ENCODE data around the gene TBC1D9B. TPM values are rescaled to one million over a fixed set of nuclear protein-coding genes. Genes with fewer than 3 reads are reported as not detected.

TBC1D9B gene
- total RNA-seq, 1 donor from 2014 or later = 142 TPM

- DNase-seq (ENCODE audit: low spot score) = no peak
These were observed 37.9 kb downstream of the TBC1D9B start for GRCh38 chr5:179869641-179870402.

- DNase-seq (ENCODE audit: low spot score) = no peak
These were observed 38.6 kb downstream of the TBC1D9B start for GRCh38 chr5:179869101-179869500.

- no peak for DNase-seq (ENCODE audit: low spot score)
These were observed 39.2 kb downstream of the TBC1D9B start for GRCh38 chr5:179868541-179868940.

GRCh38 chr5:179867476-179867875 lies 40.2 kb downstream of the TBC1D9B start:
- DNase-seq (ENCODE audit: low spot score) = no peak

GRCh38 chr5:179867079-179867465 lies 40.6 kb downstream of the TBC1D9B start:
- DNase-seq (ENCODE audit: low spot score) = no peak

- no peak for DNase-seq (ENCODE audit: low spot score)
These were observed 41.2 kb downstream of the TBC1D9B start for GRCh38 chr5:179866241-179867078.

- no peak for DNase-seq (ENCODE audit: low spot score)
These were observed 42.0 kb downstream of the TBC1D9B start for GRCh38 chr5:179865491-179866240.

GRCh38 chr5:179864686-179865085 lies 43.0 kb downstream of the TBC1D9B start:
- no peak for DNase-seq (ENCODE audit: low spot score)

GRCh38 chr5:179863449-179864085 lies 44.1 kb downstream of the TBC1D9B start:
- DNase-seq (ENCODE audit: low spot score) = no peak

- DNase-seq (ENCODE audit: low spot score) = no peak
These were observed 44.8 kb downstream of the TBC1D9B start for GRCh38 chr5:179862891-179863290.

- DNase-seq (ENCODE audit: low spot score) = no peak
These were observed 45.4 kb downstream of the TBC1D9B start for GRCh38 chr5:179862296-179862695.

- no peak for DNase-seq (ENCODE audit: low spot score)
These were observed 47.4 kb downstream of the TBC1D9B start for GRCh38 chr5:179860301-179860700.

- DNase-seq (ENCODE audit: low spot score) = peak; percentile 97
These were observed 48.9 kb downstream of the TBC1D9B start, which contains the start of gene MRNIP for GRCh38 chr5:179858586-179859427. TSS of gene MRNIP (minus strand) at chr5:179858817. CDS start at chr5:179858796, 21 bp downstream.

GRCh38 chr5:179858241-179858585 lies 49.5 kb downstream of the TBC1D9B start:
- DNase-seq (ENCODE audit: low spot score) = no peak

- DNase-seq (ENCODE audit: low spot score) = no peak
These were observed 53.3 kb downstream of the TBC1D9B start for GRCh38 chr5:179854356-179854755.

- DNase-seq (ENCODE audit: low spot score) = no peak
These were observed 54.6 kb downstream of the TBC1D9B start for GRCh38 chr5:179852993-179853547.

- no peak for DNase-seq (ENCODE audit: low spot score)
These were observed 66.1 kb downstream of the TBC1D9B start for GRCh38 chr5:179841621-179842020.

- no peak for DNase-seq (ENCODE audit: low spot score)
These were observed 66.9 kb downstream of the TBC1D9B start for GRCh38 chr5:179840766-179841165.

GRCh38 chr5:179840321-179840720 lies 67.4 kb downstream of the TBC1D9B start:
- no peak for DNase-seq (ENCODE audit: low spot score)

Data from ureter (tissue), 1 donor.